Hepatocyte (in vitro differentiated cells): Measurements from ENCODE around the gene ALPK1. TPM values are rescaled to one million over a fixed set of nuclear protein-coding genes. Genes with fewer than 3 reads are reported as not detected.

Experiments used
- DNase-seq: peaks from one replicate; pipeline ENCODE4 v3.0.0-alpha.2; 2016; ENCODE audit warnings: low spot score
- H2AFZ ChIP-seq: fragments of 200-600 bp; sonication (generic); 2 replicates; pipeline ENCODE4 v1.6.0; 2016; ENCODE audit warnings: antibody characterized with exemption, mild to moderate bottlenecking
- H3K27ac ChIP-seq: fragments of 200-600 bp; sonication (generic); 2 replicates; pipeline ENCODE4 v1.5.1; 2016; ENCODE audit warnings: mild to moderate bottlenecking
- H3K27me3 ChIP-seq: fragments of 200-600 bp; sonication (generic); 2 replicates; pipeline ENCODE4 v1.6.1; 2016
- H3K36me3 ChIP-seq: fragments of 200-600 bp; sonication (generic); replicated peaks from 2 replicates; pipeline ENCODE4 v1.5.1; 2016; ENCODE audit warnings: low read depth; ENCODE audit not compliant: insufficient read depth
- H3K4me1 ChIP-seq: fragments of 200-600 bp; sonication (generic); 2 replicates; pipeline ENCODE4 v1.5.1; 2016; ENCODE audit warnings: mild to moderate bottlenecking, moderate library complexity; ENCODE audit not compliant: insufficient read depth
- H3K4me2 ChIP-seq: fragments of 200-600 bp; sonication (generic); 2 replicates; pipeline ENCODE4 v1.6.0; 2016
- H3K4me3 ChIP-seq: fragments of 200-600 bp; sonication (generic); 2 replicates; pipeline ENCODE4 v1.5.1; 2016; ENCODE audit warnings: mild to moderate bottlenecking
- H3K79me2 ChIP-seq: fragments of 200-600 bp; sonication (generic); 2 replicates; pipeline ENCODE4 v1.6.0; 2017; ENCODE audit warnings: mild to moderate bottlenecking
- H3K9me2 ChIP-seq: fragments of 200-600 bp; sonication (generic); replicated peaks from 2 replicates; pipeline ENCODE4 v1.6.0; 2017; ENCODE audit warnings: mild to moderate bottlenecking; ENCODE audit not compliant: insufficient read depth
- H3K9me3 ChIP-seq: fragments of 200-600 bp; sonication (generic); 2 replicates; pipeline ENCODE4 v1.5.1; 2016; ENCODE audit warnings: low read depth, mild to moderate bottlenecking
- H4K20me1 ChIP-seq: fragments of 200-600 bp; sonication (generic); 2 replicates; pipeline ENCODE4 v1.6.0; 2016; ENCODE audit warnings: mild to moderate bottlenecking; ENCODE audit not compliant: insufficient read depth, poor library complexity, severe bottlenecking
- EZH2 ChIP-seq: fragments of 200-600 bp; sonication (generic); IDR thresholded peaks from 2 replicates; pipeline ENCODE4 v1.6.1; 2016; ENCODE audit warnings: antibody characterized with exemption, mild to moderate bottlenecking, borderline replicate concordance
- EZH2phosphoT487 ChIP-seq: fragments of 200-600 bp; sonication (generic); IDR thresholded peaks from one replicate; pipeline ENCODE4 v1.6.1; 2018; ENCODE audit warnings: antibody characterized with exemption, mild to moderate bottlenecking, low read depth, moderate library complexity; ENCODE audit not compliant: unreplicated experiment, severe bottlenecking
- WGBS: methylation state at CpG from one replicate; pipeline ENCODE4 v1.1.6; 2016; ENCODE audit warnings: low lambda C conversion rate; ENCODE audit errors: missing lambda C conversion rate; 5-methylcytosine and 5-hydroxymethylcytosine counted together
- polyA plus RNA-seq: library from polyadenylated mRNA; unstranded; fragments of >200 nt; fragmentation: Nextera tagmentation; extraction: Ambion mirVana; gene quantifications from 2 replicates; pipeline ENCODE4 v1.2.1, GENCODE V29; 2016
- total RNA-seq: library from RNA; depleted of rRNA; stranded (reverse); fragments of >200 nt; gene quantifications from 2 replicates; pipeline ENCODE4 v1.2.3, GENCODE V29; 2014
- TF ChIP-seq, protein P1 (sequence below): fragments of 200-600 bp; sonication (generic); IDR thresholded peaks from 2 replicates; pipeline ENCODE4 v1.5.1; 2016; ENCODE audit warnings: antibody characterized with exemption, mild to moderate bottlenecking; ENCODE audit not compliant: poor library complexity

The ALPK1 gene
- total and polyA plus RNA-seq, 2 experiments from 2014 or later: 7.1 to 16.6 TPM

DNA sequence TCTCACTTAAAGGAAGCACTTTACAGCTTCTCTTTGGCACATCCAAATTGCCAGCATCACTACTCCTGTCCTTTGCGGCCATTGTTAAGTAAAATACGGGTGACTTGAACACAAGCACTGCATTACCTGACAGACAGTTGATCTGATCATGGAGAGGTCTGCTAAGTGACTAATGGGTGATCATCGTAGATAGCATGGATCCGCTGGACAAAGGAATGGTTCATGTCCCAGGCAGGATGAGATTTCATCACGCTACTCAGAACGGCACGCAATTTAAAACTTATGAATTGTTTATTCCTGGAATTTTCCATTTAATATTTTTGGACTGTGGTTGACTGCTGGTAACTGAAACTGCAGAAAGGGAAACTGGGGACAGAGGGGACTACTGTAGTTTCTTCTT lies 124.7 kb downstream of the ALPK1 start:
- Histone ChIP-seq H3K9me3 (no peaks in the 10 kb centered on the region), H3K9me2 (no peaks in the 10 kb centered on the region), H3K27me3 (no peaks in the 10 kb centered on the region), H3K4me1 (no peaks in the 10 kb centered on the region), H3K4me3 (no peak overlapping the region), H2AFZ (no peak overlapping the region), H3K4me2 (no peak overlapping the region), H4K20me1 (no peaks in the 10 kb centered on the region), H3K79me2 (no peaks in the 10 kb centered on the region), H3K27ac (no peak overlapping the region), H3K36me3 (no peaks in the 10 kb centered on the region)
- 90% methylated on average over 7 of the region's 7 CpGs for WGBS
- TF ChIP-seq EZH2 (no peak), EZH2phosphoT487 (no peak)
- TF ChIP-seq, protein P1, sequence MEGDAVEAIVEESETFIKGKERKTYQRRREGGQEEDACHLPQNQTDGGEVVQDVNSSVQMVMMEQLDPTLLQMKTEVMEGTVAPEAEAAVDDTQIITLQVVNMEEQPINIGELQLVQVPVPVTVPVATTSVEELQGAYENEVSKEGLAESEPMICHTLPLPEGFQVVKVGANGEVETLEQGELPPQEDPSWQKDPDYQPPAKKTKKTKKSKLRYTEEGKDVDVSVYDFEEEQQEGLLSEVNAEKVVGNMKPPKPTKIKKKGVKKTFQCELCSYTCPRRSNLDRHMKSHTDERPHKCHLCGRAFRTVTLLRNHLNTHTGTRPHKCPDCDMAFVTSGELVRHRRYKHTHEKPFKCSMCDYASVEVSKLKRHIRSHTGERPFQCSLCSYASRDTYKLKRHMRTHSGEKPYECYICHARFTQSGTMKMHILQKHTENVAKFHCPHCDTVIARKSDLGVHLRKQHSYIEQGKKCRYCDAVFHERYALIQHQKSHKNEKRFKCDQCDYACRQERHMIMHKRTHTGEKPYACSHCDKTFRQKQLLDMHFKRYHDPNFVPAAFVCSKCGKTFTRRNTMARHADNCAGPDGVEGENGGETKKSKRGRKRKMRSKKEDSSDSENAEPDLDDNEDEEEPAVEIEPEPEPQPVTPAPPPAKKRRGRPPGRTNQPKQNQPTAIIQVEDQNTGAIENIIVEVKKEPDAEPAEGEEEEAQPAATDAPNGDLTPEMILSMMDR: no peak
- no peak for DNase-seq

DNA sequence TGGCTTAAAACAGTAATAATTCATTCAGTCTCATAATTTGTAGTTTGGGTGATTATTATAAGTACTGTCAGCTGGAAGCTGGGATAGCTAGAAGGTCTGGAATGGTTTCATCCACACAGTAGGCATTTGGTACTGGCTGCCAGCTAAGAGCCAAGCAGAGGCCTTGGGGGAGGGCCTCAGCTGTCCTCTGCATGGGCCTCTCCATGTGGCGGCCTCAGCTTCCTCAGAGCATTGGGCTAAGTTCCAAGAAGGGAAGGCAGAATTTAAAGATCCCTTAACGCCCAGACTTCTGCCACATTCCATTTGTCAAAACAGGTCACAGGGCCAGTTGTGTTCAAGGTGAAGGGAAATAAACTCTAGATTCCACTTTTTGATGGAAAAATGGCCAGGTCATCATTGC lies 125.5 kb downstream of the ALPK1 start:
- Histone ChIP-seq H2AFZ (no peak overlapping the region), H3K9me2 (no peaks in the 10 kb centered on the region), H3K27me3 (no peaks in the 10 kb centered on the region), H3K9me3 (no peaks in the 10 kb centered on the region), H3K36me3 (no peaks in the 10 kb centered on the region), H3K4me1 (no peaks in the 10 kb centered on the region), H3K27ac (no peak overlapping the region), H3K79me2 (no peaks in the 10 kb centered on the region), H3K4me2 (no peak overlapping the region), H4K20me1 (no peaks in the 10 kb centered on the region), H3K4me3 (no peak overlapping the region)
- 82% methylated on average over 2 of the region's 2 CpGs for WGBS
- TF ChIP-seq, protein P1: no peak
- TF ChIP-seq EZH2: no peak
- DNase-seq: no peak

DNA sequence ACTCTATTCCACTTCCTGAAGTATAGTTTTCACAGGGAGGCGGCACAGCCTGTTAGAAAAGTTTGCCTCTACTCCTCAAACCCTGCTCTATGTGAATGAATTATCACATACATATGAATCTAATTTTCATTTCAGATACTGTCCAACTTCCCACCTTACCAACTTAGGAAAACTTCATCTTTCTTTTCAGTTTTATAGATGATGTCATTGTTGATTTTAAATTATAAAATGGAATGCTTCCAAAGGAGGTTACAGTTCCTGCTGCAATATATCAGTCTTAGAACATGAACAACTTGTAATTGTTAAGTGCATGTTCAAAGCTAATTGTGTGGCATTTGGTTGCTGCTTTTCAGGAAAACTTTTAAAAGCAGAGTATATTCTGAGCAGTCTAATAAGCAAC lies 126.4 kb downstream of the ALPK1 start:
- no peaks in the 10 kb centered on the region for H3K9me2 ChIP-seq
- 88% methylated on average over 1 of the region's 1 CpG for WGBS
- H3K27me3 ChIP-seq: no peaks in the 10 kb centered on the region
- H3K27ac ChIP-seq: no peak overlapping the region
- H3K9me3 ChIP-seq: no peaks in the 10 kb centered on the region
- H4K20me1 ChIP-seq: no peaks in the 10 kb centered on the region
- TF ChIP-seq EZH2: no peak
- TF ChIP-seq, protein P1: no peak
- no peak for TF ChIP-seq EZH2phosphoT487
- no peak overlapping the region for H3K4me3 ChIP-seq
- no peak overlapping the region for H3K4me2 ChIP-seq
- no peak overlapping the region for H2AFZ ChIP-seq
- no peak for DNase-seq
- H3K4me1 ChIP-seq: no peaks in the 10 kb centered on the region
- no peaks in the 10 kb centered on the region for H3K36me3 ChIP-seq
- no peaks in the 10 kb centered on the region for H3K79me2 ChIP-seq

DNA sequence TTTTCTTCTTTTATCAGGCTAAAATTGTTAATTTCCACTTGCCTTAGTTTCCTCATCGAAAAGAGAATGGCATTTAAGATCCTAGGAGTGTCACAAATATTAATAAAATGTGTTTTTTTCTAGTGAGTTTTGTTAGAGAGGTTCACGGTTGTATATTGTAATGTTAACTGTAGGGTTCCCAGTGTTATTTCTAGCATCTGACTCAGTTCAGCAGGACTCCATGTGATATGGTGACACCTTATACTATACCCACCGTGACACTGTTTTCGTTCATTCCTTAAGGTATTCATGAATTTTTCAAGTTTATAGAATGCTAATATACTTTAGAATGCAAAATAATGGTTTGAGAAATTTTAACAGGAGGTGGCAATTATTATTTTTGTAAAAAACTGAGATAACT lies 128.7 kb downstream of the ALPK1 start:
- H3K36me3 ChIP-seq: no peaks in the 10 kb centered on the region
- H3K4me1 ChIP-seq: no peaks in the 10 kb centered on the region
- no peaks in the 10 kb centered on the region for H4K20me1 ChIP-seq
- no peaks in the 10 kb centered on the region for H3K27me3 ChIP-seq
- no peak overlapping the region for H3K4me3 ChIP-seq
- H3K27ac ChIP-seq: no peak overlapping the region
- no peak for DNase-seq
- WGBS: 88% methylated on average over 4 of the region's 4 CpGs
- H3K4me2 ChIP-seq: no peak overlapping the region
- no peaks in the 10 kb centered on the region for H3K9me2 ChIP-seq
- H2AFZ ChIP-seq: no peak overlapping the region
- no peaks in the 10 kb centered on the region for H3K79me2 ChIP-seq
- H3K9me3 ChIP-seq: no peaks in the 10 kb centered on the region
- TF ChIP-seq, protein P1: no peak
- TF ChIP-seq EZH2phosphoT487: no peak
- TF ChIP-seq EZH2: no peak
